IPS-15b (cell line): ENCODE data around the gene SH2D6.
"Not testable (repeated sequence)": the region's sequence is repeated elsewhere in the genome, so short reads cannot be mapped to it uniquely, and the experiment has no call there.

Experiments
- H3K27me3 ChIP-seq: one replicate; pipeline ENCODE4 v1.6.1; 2013; ENCODE audit warnings: low read length; ENCODE audit not compliant: control insufficient read depth, insufficient read depth
- H3K36me3 ChIP-seq: one replicate; pipeline ENCODE4 v1.6.1; 2013; ENCODE audit warnings: low read length; ENCODE audit not compliant: control insufficient read depth, insufficient read depth
- H3K4me1 ChIP-seq: one replicate; pipeline ENCODE4 v1.6.1; 2013; ENCODE audit warnings: mild to moderate bottlenecking, low read length; ENCODE audit not compliant: control insufficient read depth, insufficient read depth
- H3K4me3 ChIP-seq: one replicate; pipeline ENCODE4 v1.5.1; 2013; ENCODE audit warnings: low read depth, low read length
- H3K9ac ChIP-seq: one replicate; pipeline ENCODE4 v1.6.1; 2013; ENCODE audit warnings: low read depth, mild to moderate bottlenecking, low read length
- H3K9me3 ChIP-seq: one replicate; pipeline ENCODE4 v1.6.1; 2013; ENCODE audit warnings: mild to moderate bottlenecking, low read length; ENCODE audit not compliant: control insufficient read depth, insufficient read depth

The SH2D6 gene

DNA sequence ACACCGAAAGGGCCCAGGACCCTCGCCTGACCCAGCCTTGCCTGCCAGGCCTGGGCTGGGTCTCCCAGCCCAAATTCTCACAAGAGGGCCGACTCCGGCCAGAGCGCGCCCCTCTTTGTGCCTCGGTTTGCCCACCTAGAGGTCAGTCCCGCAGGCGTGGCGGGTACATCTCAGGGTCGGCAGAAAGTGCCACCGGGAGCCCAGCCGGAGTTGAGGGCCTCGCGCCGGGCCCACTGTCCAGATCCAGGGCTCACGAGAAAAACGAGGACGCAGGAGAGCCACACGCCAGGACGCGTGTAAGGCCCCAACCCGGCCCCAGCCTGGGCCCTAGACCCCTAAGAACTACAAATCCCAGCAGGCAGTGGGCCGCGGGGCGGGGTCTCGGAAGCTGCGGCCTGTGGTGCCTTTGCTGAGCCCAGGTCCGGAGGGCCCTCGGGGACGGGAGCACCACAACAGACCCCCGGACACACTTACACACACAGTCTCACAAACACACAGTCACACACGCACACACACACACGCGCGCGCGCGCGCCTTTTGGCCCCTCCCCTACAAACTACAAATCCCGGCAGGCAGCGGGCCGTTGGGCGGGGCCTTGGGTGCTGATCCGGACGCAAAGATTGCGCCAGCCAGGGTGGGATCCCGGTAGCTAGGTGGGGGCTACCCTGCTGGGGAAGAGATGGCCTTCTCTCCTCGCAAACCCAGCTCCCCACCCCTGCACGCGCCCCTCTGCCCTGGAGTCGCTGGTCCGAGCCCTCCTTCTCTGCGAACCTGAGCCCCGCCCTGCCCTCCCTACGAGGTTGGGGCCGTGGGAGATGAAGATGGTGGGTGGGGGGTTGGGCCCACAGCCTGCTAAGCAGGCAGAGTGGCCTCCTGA lies at the start of gene SH2D6:
SH2D6 (plus strand) TSS at position 583 of the 877 bp plus-strand sequence. CDS start 10,752 bp downstream, outside the sequence.
- Histone ChIP-seq H3K4me1 (peaks cover 6% of the 10 kb centered on the region), H3K9me3 (no peaks in the 10 kb centered on the region), H3K9ac (peak within 1 kb of the TSS; percentile 91), H3K27me3 (peaks cover 2% of the 10 kb centered on the region), H3K36me3 (no peaks in the 10 kb centered on the region), H3K4me3 (peak within 1 kb of the TSS; percentile 84)

GRCh38 chr2:85368921-85369320 lies 49.6 kb upstream of the SH2D6 start:
- Histone ChIP-seq H3K9me3 (no peaks in the 10 kb centered on the region), H3K27me3 (no peaks in the 10 kb centered on the region), H3K36me3 (peaks cover 5% of the 10 kb centered on the region), H3K4me1 (no peaks in the 10 kb centered on the region), H3K4me3 (no peak overlapping the region), H3K9ac (no peak overlapping the region)

- no peaks in the 10 kb centered on the region for H3K4me1 ChIP-seq
- no peak overlapping the region for H3K4me3 ChIP-seq
- no peaks in the 10 kb centered on the region for H3K27me3 ChIP-seq
- peaks cover 5% of the 10 kb centered on the region for H3K36me3 ChIP-seq
- no peak overlapping the region for H3K9ac ChIP-seq
- H3K9me3 ChIP-seq: no peaks in the 10 kb centered on the region
These were observed 49.0 kb upstream of the SH2D6 start for GRCh38 chr2:85369500-85369899.

DNA sequence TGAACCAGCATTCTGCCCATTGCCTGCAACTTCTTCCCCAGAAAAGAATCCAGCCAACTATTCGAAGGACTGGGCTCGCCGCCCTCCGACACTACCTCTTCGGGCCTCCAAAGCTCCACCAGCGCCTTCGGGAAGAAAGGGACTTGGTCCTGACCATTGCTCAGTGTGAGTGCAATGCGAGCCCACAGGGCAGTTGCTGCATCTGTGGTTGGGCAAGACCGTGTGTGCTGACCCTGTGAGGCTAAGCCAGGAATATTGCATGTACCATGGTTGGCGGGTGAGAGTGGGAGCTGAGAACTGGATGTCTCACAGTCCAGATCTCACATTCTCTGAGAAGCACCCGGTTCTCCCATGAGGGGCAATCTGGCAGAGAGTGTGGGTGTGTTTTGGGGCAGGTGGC lies 47.5 kb upstream of the SH2D6 start:
- no peaks in the 10 kb centered on the region for H3K9me3 ChIP-seq
- H3K9ac ChIP-seq: no peak overlapping the region
- H3K36me3 ChIP-seq: peaks cover 5% of the 10 kb centered on the region
- H3K27me3 ChIP-seq: no peaks in the 10 kb centered on the region
- no peak overlapping the region for H3K4me3 ChIP-seq
- no peaks in the 10 kb centered on the region for H3K4me1 ChIP-seq

DNA sequence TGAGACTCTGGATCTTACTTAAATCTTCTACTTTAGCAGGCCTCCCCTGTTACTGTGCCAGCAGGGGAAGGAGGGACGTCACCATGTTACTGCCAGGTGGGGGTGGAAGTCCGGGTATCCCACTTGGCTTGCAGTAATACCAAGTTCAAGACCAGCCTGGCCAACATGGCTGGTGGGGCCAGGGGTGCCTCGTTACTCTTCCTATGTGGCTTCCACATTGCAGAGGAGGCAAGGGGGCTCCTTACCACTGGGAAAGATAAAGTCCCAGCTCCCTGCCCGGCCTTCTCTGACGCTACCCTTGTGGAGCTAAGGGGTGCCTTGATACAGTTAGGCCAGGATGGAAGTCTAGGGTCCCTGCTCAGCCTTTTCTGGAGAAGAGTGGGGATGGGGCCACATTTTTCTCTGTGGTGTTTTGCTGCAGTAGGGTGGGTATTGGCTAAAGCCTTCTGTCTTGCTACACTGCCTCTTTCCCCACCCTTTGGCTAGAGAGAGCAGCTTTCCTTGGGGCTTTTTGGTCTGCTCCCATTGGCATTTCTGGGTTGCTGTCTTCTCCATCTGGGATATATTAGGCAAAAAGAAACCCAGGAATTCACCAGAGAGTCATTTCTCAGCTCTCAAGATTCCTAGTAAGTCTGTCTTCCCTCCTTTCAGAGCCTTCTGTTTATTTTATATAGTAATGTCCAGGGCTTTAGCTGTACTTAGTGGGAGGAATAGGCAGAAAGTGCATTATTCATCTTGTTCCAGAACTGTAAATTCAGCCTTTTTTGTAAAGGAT lies 42.0 kb upstream of the SH2D6 start:
- H3K9me3 ChIP-seq: no peaks in the 10 kb centered on the region
- peaks cover 2% of the 10 kb centered on the region for H3K36me3 ChIP-seq
- H3K4me3 ChIP-seq: no peak overlapping the region
- H3K27me3 ChIP-seq: no peaks in the 10 kb centered on the region
- H3K4me1 ChIP-seq: no peaks in the 10 kb centered on the region
- no peak overlapping the region for H3K9ac ChIP-seq

GRCh38 chr2:85377083-85377482 lies 41.4 kb upstream of the SH2D6 start:
- H3K4me1 ChIP-seq: no peaks in the 10 kb centered on the region
- H3K27me3 ChIP-seq: no peaks in the 10 kb centered on the region
- no peak overlapping the region for H3K4me3 ChIP-seq
- H3K9ac ChIP-seq: no peak overlapping the region
- H3K36me3 ChIP-seq: no peaks in the 10 kb centered on the region
- H3K9me3 ChIP-seq: no peaks in the 10 kb centered on the region

DNA sequence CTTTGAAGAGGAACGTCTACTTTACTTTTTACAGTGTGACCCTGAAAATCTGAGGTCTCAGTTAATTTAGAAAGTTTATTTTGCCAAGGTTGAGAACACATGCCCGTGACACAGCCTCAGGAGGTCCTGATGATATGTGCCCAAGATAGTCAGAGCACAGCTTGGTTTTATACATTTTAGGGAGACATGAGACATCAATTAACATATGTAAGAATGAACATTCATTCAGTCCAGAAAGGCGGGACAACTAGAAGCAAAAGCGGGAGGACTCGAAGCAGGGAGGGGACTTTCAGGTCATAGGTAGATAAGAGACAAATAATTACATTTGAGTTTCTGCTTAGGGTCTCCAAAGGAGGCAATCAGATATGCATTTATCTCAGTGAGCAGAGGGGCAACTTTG lies 40.3 kb upstream of the SH2D6 start:
- Histone ChIP-seq H3K4me3 (no peak overlapping the region), H3K9ac (no peak overlapping the region), H3K27me3 (no peaks in the 10 kb centered on the region), H3K4me1 (no peaks in the 10 kb centered on the region), H3K9me3 (no peaks in the 10 kb centered on the region), H3K36me3 (no peaks in the 10 kb centered on the region)

DNA sequence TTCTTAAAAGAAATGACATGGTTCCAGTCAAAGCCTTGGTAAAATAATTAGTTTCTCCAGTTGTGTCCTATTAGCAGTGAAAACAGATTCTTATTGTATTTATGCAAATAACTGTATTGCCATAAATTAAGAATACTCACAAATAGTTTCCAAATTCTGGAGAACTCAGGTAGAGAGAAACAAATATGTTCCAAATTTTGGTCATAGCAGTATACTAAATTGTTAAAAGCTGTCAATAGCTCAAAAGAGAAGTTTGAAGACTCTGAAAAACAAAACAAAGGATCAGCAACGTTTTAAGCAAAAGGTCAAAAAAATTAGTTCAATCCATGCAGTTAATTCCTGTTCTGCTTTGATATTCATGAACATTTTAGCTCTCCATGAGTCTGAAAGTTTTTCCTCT lies 38.5 kb upstream of the SH2D6 start:
- Histone ChIP-seq H3K4me1 (no peaks in the 10 kb centered on the region), H3K9ac (no peak overlapping the region), H3K4me3 (no peak overlapping the region), H3K36me3 (no peaks in the 10 kb centered on the region), H3K27me3 (no peaks in the 10 kb centered on the region), H3K9me3 (no peaks in the 10 kb centered on the region)

- H3K27me3 ChIP-seq, H3K4me3 ChIP-seq, H3K9me3 ChIP-seq, H3K4me1 ChIP-seq, H3K36me3 ChIP-seq, H3K9ac ChIP-seq: not testable (repeated sequence)
These were observed 35.4 kb upstream of the SH2D6 start for GRCh38 chr2:85383151-85383550.

DNA sequence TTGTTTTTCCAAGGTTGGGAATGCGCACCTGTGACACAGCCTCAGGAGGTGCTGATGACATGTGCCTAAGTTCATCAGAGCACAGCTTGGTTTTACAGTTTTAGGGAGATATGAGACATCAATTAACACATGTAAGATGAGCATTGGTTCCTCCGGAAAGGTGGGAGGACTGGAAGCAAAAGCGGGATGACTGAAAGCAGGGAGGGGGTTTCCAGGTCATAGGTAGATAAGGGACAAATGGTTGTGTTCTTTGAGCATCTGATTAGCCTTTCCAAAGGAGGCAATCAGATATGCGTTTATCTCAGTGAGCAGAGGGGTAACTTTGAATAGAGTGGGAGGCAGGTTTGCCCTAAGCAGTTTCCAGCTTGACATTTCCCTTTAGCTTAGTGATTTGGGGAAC lies 34.7 kb upstream of the SH2D6 start:
- Histone ChIP-seq H3K4me3 (no peak overlapping the region), H3K4me1 (no peaks in the 10 kb centered on the region), H3K9ac (no peak overlapping the region), H3K36me3 (no peaks in the 10 kb centered on the region), H3K27me3 (no peaks in the 10 kb centered on the region), H3K9me3 (no peaks in the 10 kb centered on the region)

DNA sequence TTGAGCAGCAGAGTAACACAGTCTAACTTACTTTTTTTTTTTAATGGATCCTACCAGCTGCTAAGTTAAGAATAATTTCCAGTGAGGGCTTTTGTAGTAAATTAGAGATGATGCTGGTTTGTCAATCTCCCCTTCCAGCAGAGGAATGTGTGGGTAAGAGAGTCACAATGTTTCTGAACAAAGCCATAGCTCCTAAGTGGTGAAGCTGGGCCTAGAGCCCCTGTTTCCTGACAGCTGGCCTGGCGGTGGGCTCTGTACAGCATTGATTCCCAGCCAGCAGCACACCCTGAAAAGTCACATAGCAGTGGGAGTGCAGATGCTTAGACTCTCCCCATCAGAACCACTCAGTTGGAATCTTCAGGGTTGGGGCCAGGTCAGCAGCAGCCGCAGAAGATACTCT lies 32.8 kb upstream of the SH2D6 start:
- Histone ChIP-seq H3K9ac (no peak overlapping the region), H3K9me3 (no peaks in the 10 kb centered on the region), H3K4me3 (no peak overlapping the region), H3K4me1 (no peaks in the 10 kb centered on the region), H3K27me3 (no peaks in the 10 kb centered on the region), H3K36me3 (peaks cover 8% of the 10 kb centered on the region)

DNA sequence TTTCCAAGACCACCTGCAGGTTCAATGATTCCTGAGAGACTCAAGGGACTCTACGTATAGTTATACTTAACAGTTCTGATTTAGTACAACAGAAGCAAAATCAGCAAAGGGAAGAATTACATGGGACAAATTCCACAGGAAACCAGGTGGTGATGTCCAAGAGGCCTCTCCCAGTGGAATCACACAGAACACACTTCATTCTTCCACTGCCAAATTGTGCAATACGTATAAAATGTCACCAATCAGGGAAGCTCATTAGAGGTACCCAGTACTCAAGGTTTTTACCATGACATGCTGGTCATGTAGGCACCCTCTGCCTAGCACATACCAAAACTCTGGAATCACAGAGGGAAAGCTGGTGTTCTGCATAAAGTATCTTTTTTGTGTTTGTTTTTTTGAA lies 30.8 kb upstream of the SH2D6 start:
- H3K4me1 ChIP-seq: no peaks in the 10 kb centered on the region
- no peak overlapping the region for H3K4me3 ChIP-seq
- H3K9ac ChIP-seq: no peak overlapping the region
- no peaks in the 10 kb centered on the region for H3K27me3 ChIP-seq
- peaks cover 10% of the 10 kb centered on the region for H3K36me3 ChIP-seq
- H3K9me3 ChIP-seq: no peaks in the 10 kb centered on the region
